Measurements from ENCODE around the gene WFDC2.

DNA sequence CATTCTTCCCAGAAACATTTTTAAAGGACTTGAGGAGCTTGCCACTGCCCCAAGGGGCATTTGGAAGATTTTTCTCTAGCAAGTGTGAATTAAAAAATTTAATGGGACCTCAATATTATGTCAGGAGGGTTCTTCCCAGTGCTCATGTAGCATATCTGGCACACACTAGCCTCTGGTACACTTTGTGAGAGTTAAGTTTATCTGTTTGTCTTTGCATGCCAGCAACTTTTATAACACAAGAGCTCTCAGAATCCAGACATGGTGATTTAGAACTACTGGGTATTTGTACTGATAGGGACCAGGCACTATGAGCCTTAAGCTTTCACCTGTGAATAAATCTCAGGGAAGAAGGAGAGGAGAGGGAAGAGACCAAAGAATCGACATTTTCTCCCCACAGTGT is 33.0 kb downstream of the WFDC2 start:
- TF ChIP-seq, protein P1, sequence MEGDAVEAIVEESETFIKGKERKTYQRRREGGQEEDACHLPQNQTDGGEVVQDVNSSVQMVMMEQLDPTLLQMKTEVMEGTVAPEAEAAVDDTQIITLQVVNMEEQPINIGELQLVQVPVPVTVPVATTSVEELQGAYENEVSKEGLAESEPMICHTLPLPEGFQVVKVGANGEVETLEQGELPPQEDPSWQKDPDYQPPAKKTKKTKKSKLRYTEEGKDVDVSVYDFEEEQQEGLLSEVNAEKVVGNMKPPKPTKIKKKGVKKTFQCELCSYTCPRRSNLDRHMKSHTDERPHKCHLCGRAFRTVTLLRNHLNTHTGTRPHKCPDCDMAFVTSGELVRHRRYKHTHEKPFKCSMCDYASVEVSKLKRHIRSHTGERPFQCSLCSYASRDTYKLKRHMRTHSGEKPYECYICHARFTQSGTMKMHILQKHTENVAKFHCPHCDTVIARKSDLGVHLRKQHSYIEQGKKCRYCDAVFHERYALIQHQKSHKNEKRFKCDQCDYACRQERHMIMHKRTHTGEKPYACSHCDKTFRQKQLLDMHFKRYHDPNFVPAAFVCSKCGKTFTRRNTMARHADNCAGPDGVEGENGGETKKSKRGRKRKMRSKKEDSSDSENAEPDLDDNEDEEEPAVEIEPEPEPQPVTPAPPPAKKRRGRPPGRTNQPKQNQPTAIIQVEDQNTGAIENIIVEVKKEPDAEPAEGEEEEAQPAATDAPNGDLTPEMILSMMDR (IDR thresholded peaks at IDR 0.05; ENCODE audit: borderline replicate concordance, extremely low read depth, low read length, poor library complexity, severe bottlenecking), result no peak
- TF ChIP-seq EZH2 (IDR thresholded peaks at IDR 0.05; ENCODE audit: borderline replicate concordance, low read depth, low read length, severe bottlenecking), result no peak

All from DND-41 (cell line).